Measurements from ENCODE around the gene EML4. TPM values are rescaled to one million over a fixed set of nuclear protein-coding genes. Genes with fewer than 3 reads are reported as not detected.
A peak's percentile ranks its signal among the peaks of the same experiment; 100 is the strongest.

EML4 gene
- total RNA-seq, 1 experiment from 2014 or later, result 107 TPM

GRCh38 chr2:42192010-42192373 lies 22.8 kb downstream of the EML4 start:
- TF ChIP-seq POLR2AphosphoS5 (IDR thresholded peaks at IDR 0.05; ENCODE audit: low read depth, low read length) (no peak), REST (IDR thresholded peaks at IDR 0.05; ENCODE audit: insufficient read depth in 1 of 2, low read depth in 2 of 2, low read length in 1 of 2) (no peak), TCF7L2 (IDR thresholded peaks at IDR 0.05; ENCODE audit: low read depth, low read length) (no peak), SIN3A (IDR thresholded peaks at IDR 0.05; ENCODE audit: borderline replicate concordance, insufficient read depth, low read depth, low read length) (no peak), CTCF (IDR thresholded peaks at IDR 0.05) (no peak)
- Histone ChIP-seq H3K36me3 (ENCODE audit: control insufficient read depth, insufficient read depth, low read length) (no peaks in the 10 kb centered on the region), H3K4me1 (ENCODE audit: control insufficient read depth, insufficient read depth, low read length) (peaks cover 61% of the 10 kb centered on the region), H3K27ac (ENCODE audit: low read length) (no peak overlapping the region), H3K4me3 (ENCODE audit: low read depth in 2 of 2, low read length in 2 of 2) (no peak overlapping the region), H3K27me3 (ENCODE audit: control insufficient read depth, insufficient read depth, low read length) (no peaks in the 10 kb centered on the region), H3K9me3 (ENCODE audit: control insufficient read depth, insufficient read depth, low read depth, low read length) (no peaks in the 10 kb centered on the region)
- BruUV-seq (replicated peaks), result no TSS peak
- CTCF ChIA-PET, result no interaction called here
- intact Hi-C loops (cut with micrococcal nuclease; ENCODE audit: unreplicated experiment) (no loop called here), in situ Hi-C loops (cut with HindIII; ENCODE audit: low pct_unique_long_range_greater_than_20kb, low sequenced_read_pairs) (no loop called here)
- ATAC-seq (no peak), DNase-seq (ENCODE audit: low read depth, low spot score) (no peak)
- POLR2A ChIA-PET, result interaction anchor here (0.6 kb wide), 1 partner anchor 52 kb away, joined by 6 read pairs; no protein-coding TSS in a partner anchor

GRCh38 chr2:42192652-42193566 lies 23.8 kb downstream of the EML4 start:
- ATAC-seq (peak; percentile 70), DNase-seq (ENCODE audit: low read depth, low spot score) (no peak)
- no TSS peak for BruUV-seq (replicated peaks)
- Histone ChIP-seq H3K27me3 (ENCODE audit: control insufficient read depth, insufficient read depth, low read length) (no peaks in the 10 kb centered on the region), H3K27ac (ENCODE audit: low read length) (peak overlapping the region; percentile 41), H3K9me3 (ENCODE audit: control insufficient read depth, insufficient read depth, low read depth, low read length) (no peaks in the 10 kb centered on the region), H3K4me3 (ENCODE audit: low read depth in 2 of 2, low read length in 2 of 2) (no peak overlapping the region), H3K36me3 (ENCODE audit: control insufficient read depth, insufficient read depth, low read length) (no peaks in the 10 kb centered on the region), H3K4me1 (ENCODE audit: control insufficient read depth, insufficient read depth, low read length) (peaks cover 61% of the 10 kb centered on the region)
- ChIA-PET CTCF (no interaction called here), POLR2A (no interaction called here)
- in situ Hi-C loops (cut with HindIII; ENCODE audit: low pct_unique_long_range_greater_than_20kb, low sequenced_read_pairs), result no loop called here
- no peak for TF ChIP-seq REST (IDR thresholded peaks at IDR 0.05; ENCODE audit: insufficient read depth in 1 of 2, low read depth in 2 of 2, low read length in 1 of 2)
- no peak for TF ChIP-seq TCF7L2 (IDR thresholded peaks at IDR 0.05; ENCODE audit: low read depth, low read length)
- TF ChIP-seq CTCF (IDR thresholded peaks at IDR 0.05), result no peak
- no peak for TF ChIP-seq SIN3A (IDR thresholded peaks at IDR 0.05; ENCODE audit: borderline replicate concordance, insufficient read depth, low read depth, low read length)
- TF ChIP-seq POLR2AphosphoS5 (IDR thresholded peaks at IDR 0.05; ENCODE audit: low read depth, low read length), result no peak
- intact Hi-C loops (cut with micrococcal nuclease; ENCODE audit: unreplicated experiment), result no loop called here

Measured in Panc1 (cell line).